Keratinocyte (primary cell): ENCODE results near the gene SCNN1A. TPM values are rescaled to one million over a fixed set of nuclear protein-coding genes. Genes with fewer than 3 reads are reported as not detected.

Source experiments
- DNase-seq: peaks from one replicate; pipeline ENCODE4 v3.0.0-alpha.2; 2011; ENCODE audit warnings: low read depth, missing footprints, low spot score
- FAIRE-seq: peaks from 2 replicates; lab custom pipeline; 2011; peaks lifted over from hg19 to GRCh38; lab: Jason Lieb, UNC
- H2AFZ ChIP-seq: 2 replicates; pipeline ENCODE4 v1.6.0; 2012; ENCODE audit warnings: low read length, control low read depth, inconsistent platforms; ENCODE audit not compliant: control insufficient read depth
- H3K27ac ChIP-seq: 2 replicates; pipeline ENCODE4 v1.5.1; 2011; ENCODE audit warnings: low read length; ENCODE audit not compliant: control insufficient read depth, insufficient read depth
- H3K27me3 ChIP-seq: 3 replicates; pipeline ENCODE4 v1.6.0; 2011; ENCODE audit warnings: low read length; ENCODE audit not compliant: control insufficient read depth, insufficient read depth; ENCODE audit errors: extremely low read depth
- H3K36me3 ChIP-seq, 2 experiments: 2 replicates in 1 of 2; 3 replicates in 1 of 2; pipeline ENCODE4 v1.5.1; 2011; ENCODE audit warnings: low read length in 2 of 2, mild to moderate bottlenecking in 1 of 2; ENCODE audit not compliant: control insufficient read depth in 2 of 2, insufficient read depth in 2 of 2; ENCODE audit errors: extremely low read depth in 1 of 2
- H3K4me1 ChIP-seq: 3 replicates; pipeline ENCODE4 v1.5.1; 2011; ENCODE audit warnings: low read length; ENCODE audit not compliant: control insufficient read depth, insufficient read depth; ENCODE audit errors: extremely low read depth
- H3K4me2 ChIP-seq: 3 replicates; pipeline ENCODE4 v1.6.0; 2011; ENCODE audit warnings: low read depth, low read length; ENCODE audit not compliant: control insufficient read depth, insufficient read depth; ENCODE audit errors: extremely low read depth
- H3K4me3 ChIP-seq, 3 experiments: fragments of 200-600 bp in 1 of 3; sonication (generic) in 1 of 3; 2 replicates in 2 of 3; 3 replicates in 1 of 3; pipeline ENCODE4 v1.5.1; 2011 to 2016; ENCODE audit warnings: low read length in 3 of 3, mild to moderate bottlenecking in 3 of 3, control low read depth in 2 of 3, inconsistent platforms in 1 of 3, low read depth in 1 of 3, mixed read lengths in 1 of 3, mixed run types in 1 of 3, moderate library complexity in 1 of 3; ENCODE audit not compliant: control insufficient read depth in 2 of 3, insufficient read depth in 2 of 3; ENCODE audit errors: extremely low read depth in 1 of 3
- H3K79me2 ChIP-seq: 2 replicates; pipeline ENCODE4 v1.6.0; 2012; ENCODE audit warnings: low read length; ENCODE audit not compliant: control insufficient read depth, insufficient read depth
- H3K9ac ChIP-seq: 3 replicates; pipeline ENCODE4 v1.6.0; 2011; ENCODE audit warnings: low read length; ENCODE audit not compliant: control insufficient read depth, insufficient read depth; ENCODE audit errors: extremely low read depth
- H3K9me1 ChIP-seq: 3 replicates; pipeline ENCODE4 v1.6.0; 2011; ENCODE audit warnings: low read length; ENCODE audit not compliant: control insufficient read depth, insufficient read depth; ENCODE audit errors: extremely low read depth
- H3K9me3 ChIP-seq: 2 replicates; pipeline ENCODE4 v1.5.1; 2012; ENCODE audit warnings: low read depth, low read length; ENCODE audit not compliant: control insufficient read depth
- H4K20me1 ChIP-seq: 3 replicates; pipeline ENCODE4 v1.6.0; 2011; ENCODE audit warnings: low read length; ENCODE audit not compliant: control insufficient read depth, insufficient read depth; ENCODE audit errors: extremely low read depth
- CTCF ChIP-seq, 3 experiments: IDR thresholded peaks in 1 of 3; conservative IDR thresholded peaks in 1 of 3; optimal IDR thresholded peaks in 1 of 3; 2 replicates in 2 of 3; 3 replicates in 1 of 3; pipeline versions ENCODE3 to v1.5.1; 2011; ENCODE audit warnings: low read length in 3 of 3, mild to moderate bottlenecking in 3 of 3, moderate library complexity in 2 of 3, control low read depth in 1 of 3, inconsistent platforms in 1 of 3; ENCODE audit not compliant: insufficient read depth in 2 of 3; ENCODE audit errors: extremely low read depth in 1 of 3
- EZH2 ChIP-seq: IDR thresholded peaks from one replicate; pipeline ENCODE4 v1.6.1; 2012; ENCODE audit warnings: inconsistent platforms, mild to moderate bottlenecking, low read length, moderate library complexity
- dilution Hi-C: fragments of 300-500 bp; cut with MboI; formaldehyde crosslinking; loops from one replicate; pipeline ENCODE4 v1.7.0; 2020; ENCODE audit warnings: low sequenced_read_pairs; ENCODE audit not compliant: extremely low pct_ligation_motif_present
- polyA plus RNA-seq, 5 experiments: library from polyadenylated mRNA; depleted of rRNA in 3 of 5; stranded (reverse) in 3 of 5; stranded (forward) in 1 of 5; unstranded in 1 of 5; fragments of >200 nt; gene quantifications; 1 replicate in 1 of 5; 2 replicates in 3 of 5; 3 replicates in 1 of 5; pipeline versions ENCODE4 v1.2.1 to v1.2.3, GENCODE V29; 2011 to 2012; ENCODE audit warnings: missing spikeins in 2 of 5, low read depth in 1 of 5, low replicate concordance in 1 of 5

Gene SCNN1A
- polyA plus RNA-seq, 1 donor (not counting 4 experiments of a cell fraction or from before 2014, with no cell fraction given) = 11.1 TPM

- Histone ChIP-seq H3K9ac (no peak overlapping the region), H3K4me2 (no peak overlapping the region), H3K79me2 (no peaks in the 10 kb centered on the region), H2AFZ (no peak overlapping the region), H3K27me3 (no peaks in the 10 kb centered on the region), H3K9me3 (no peaks in the 10 kb centered on the region), H3K9me1 (no peaks in the 10 kb centered on the region), H4K20me1 (no peaks in the 10 kb centered on the region), H3K36me3 (peaks cover 0 to 2% of the 10 kb centered on the region in 2 experiments), H3K27ac (no peak overlapping the region), H3K4me1 (peaks cover 12% of the 10 kb centered on the region), H3K4me3 (no peak overlapping the region)
- dilution Hi-C loops = no loop called here
- FAIRE-seq (no peak), DNase-seq (no peak)
- no peak for TF ChIP-seq CTCF (optimal IDR thresholded peaks at IDR 0.05 in 1 of 3, IDR thresholded peaks at IDR 0.05 in 1 of 3, conservative IDR thresholded peaks at IDR 0.05 in 1 of 3; ENCODE audit: extremely low read depth in 1 of 3, insufficient read depth in 2 of 3, low read length in 3 of 3)
- TF ChIP-seq EZH2 = no peak
These were observed 13.0 kb downstream of the SCNN1A start for GRCh38 chr12:6362403-6362802.

GRCh38 chr12:6361834-6362233 is 13.5 kb downstream of the SCNN1A start:
- FAIRE-seq (no peak), DNase-seq (no peak)
- Histone ChIP-seq H3K4me3 (no peak overlapping the region), H3K9me1 (no peaks in the 10 kb centered on the region), H3K4me1 (peaks cover 12% of the 10 kb centered on the region), H3K36me3 (peaks cover 0 to 2% of the 10 kb centered on the region in 2 experiments), H4K20me1 (no peaks in the 10 kb centered on the region), H3K9me3 (no peaks in the 10 kb centered on the region), H3K27ac (no peak overlapping the region), H3K4me2 (no peak overlapping the region), H2AFZ (no peak overlapping the region), H3K79me2 (no peaks in the 10 kb centered on the region), H3K27me3 (no peaks in the 10 kb centered on the region), H3K9ac (no peak overlapping the region)
- no peak for TF ChIP-seq CTCF (optimal IDR thresholded peaks at IDR 0.05 in 1 of 3, IDR thresholded peaks at IDR 0.05 in 1 of 3, conservative IDR thresholded peaks at IDR 0.05 in 1 of 3; ENCODE audit: extremely low read depth in 1 of 3, insufficient read depth in 2 of 3, low read length in 3 of 3)
- no peak for TF ChIP-seq EZH2
- dilution Hi-C loops = no loop called here
